Epithelial cell of prostate (primary cell): Measurements from ENCODE around the gene GON4L.
"Not testable (repeated sequence)": the region's sequence is repeated elsewhere in the genome, so short reads cannot be mapped to it uniquely, and the experiment has no call there.

Experiments used
- DNase-seq: peaks from one replicate; pipeline ENCODE4 v3.0.0-alpha.2; 2011; ENCODE audit warnings: low read depth, low spot score
- H3K27ac ChIP-seq: fragments of 450-650 bp; 2 replicates; pipeline ENCODE4 v1.5.1; 2017; ENCODE audit warnings: mild to moderate bottlenecking

The GON4L gene

DNA sequence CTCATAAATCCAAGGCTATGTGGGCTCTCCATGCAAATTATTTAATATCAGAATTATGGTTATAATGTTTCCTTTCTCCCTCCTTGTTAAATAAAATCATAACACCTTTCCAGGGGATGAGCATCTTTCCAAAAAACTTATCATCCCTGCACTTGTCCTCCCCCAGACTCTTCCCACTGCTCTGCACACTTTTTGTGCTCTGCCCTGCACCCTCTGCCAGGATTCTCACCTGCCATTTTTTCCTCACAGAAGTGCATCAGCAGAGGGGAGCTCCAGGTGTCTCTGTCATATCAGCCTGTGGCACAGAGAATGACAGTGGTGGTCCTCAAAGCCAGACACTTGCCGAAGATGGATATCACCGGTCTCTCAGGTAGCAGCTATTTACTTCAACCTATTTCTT lies 23.2 kb upstream of the GON4L start:
- H3K27ac ChIP-seq: no peak overlapping the region
- DNase-seq: no peak

DNA sequence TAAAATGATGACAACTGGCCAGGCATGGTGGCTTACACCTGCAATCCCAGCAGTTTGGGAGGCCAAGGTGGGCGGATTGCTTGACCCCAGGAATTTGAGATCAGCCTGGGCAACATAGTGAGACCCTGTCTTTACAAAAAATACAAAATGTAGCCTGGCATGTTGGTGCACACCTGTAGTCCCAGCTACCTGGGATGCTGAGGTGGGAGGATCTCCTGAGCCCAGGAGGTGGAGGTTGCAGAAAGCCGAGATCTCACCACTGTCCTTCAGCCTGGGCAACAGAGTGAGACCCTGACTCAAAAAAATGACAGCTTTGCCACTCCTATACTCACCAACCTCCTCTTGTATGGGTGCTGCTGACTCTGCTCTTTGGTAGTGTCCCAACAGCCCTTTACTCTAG lies 20.9 kb upstream of the GON4L start:
- H3K27ac ChIP-seq: no peak overlapping the region
- DNase-seq: no peak

DNA sequence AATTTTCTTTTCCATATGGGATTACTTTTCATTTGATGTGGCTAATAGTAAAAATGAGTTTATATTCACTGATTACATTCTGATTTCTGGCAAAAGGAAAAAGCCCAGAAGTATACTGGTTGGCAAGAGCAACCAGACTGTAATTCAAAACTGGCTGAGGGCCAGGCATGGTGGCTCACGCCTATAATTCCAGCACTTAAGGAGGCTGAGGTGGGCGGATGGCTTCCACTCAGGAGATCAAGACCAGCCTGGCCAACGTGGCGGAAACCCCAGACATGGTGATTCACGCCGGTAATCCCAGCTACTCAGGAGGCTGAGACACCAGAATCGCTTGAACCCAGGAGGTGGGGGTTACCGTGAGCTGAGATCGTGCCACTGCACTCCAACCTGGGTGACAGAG lies 16.8 kb upstream of the GON4L start:
- peak; percentile 48 for DNase-seq
- H3K27ac ChIP-seq: no peak overlapping the region

DNA sequence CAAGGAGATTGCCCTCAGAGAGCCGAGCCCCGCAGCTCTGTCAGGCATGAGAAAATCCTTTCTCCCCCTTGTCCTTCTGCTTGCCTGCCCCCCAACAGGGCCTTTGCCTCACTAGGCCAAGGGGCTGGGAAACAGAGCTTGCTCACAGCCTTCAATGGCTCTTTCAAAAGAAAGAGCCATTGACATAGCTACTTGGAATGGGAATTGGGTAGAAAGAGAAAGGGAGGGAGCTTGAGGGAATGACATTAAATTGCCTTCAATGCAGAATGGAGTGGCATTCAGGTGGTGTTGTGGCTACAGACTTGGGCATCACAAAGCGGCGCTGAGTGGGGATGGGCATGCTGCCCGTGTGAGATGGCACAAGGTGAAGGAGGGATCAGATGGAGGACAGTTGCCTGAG lies 15.5 kb upstream of the GON4L start:
- no peak overlapping the region for H3K27ac ChIP-seq
- DNase-seq: no peak

DNA sequence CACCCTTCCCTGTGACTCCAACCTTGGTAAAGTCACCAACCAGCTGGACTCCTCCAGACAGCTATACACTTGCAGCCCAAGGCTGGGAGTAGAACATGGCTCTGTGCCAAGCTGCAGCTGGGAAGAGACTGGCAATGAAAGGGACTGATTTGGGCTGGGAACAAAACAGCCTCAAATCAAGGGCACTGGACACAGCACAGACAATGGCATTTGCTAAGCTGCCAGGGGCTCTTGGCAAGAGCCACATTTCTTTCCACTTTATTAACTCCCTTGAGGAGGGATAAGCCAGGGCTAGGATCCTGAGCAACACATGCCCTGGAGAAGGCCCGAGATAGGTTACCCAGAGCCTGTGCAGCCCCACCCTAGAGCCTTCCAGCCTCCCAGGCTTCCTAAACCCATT lies 14.4 kb upstream of the GON4L start:
- no peak overlapping the region for H3K27ac ChIP-seq
- DNase-seq: no peak

DNA sequence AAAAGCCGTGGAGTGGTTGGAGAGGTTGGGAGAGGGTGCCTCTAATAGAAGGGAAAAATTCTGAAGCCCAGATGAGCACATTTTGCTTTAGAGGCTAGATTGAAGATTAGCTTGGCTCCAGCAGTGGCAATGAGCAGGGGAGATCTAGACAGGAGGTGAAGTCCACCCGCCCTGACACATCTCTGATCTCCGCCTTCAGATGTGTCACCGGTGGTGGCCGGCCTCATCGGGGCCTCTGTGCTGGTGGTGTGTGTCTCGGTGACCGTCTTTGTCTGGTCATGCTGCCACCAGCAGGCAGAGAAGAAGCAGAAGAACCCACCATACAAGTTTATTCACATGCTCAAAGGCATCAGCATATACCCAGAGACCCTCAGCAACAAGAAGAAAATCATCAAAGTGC lies 10.8 kb upstream of the GON4L start:
- DNase-seq: no peak
- H3K27ac ChIP-seq: no peak overlapping the region

DNA sequence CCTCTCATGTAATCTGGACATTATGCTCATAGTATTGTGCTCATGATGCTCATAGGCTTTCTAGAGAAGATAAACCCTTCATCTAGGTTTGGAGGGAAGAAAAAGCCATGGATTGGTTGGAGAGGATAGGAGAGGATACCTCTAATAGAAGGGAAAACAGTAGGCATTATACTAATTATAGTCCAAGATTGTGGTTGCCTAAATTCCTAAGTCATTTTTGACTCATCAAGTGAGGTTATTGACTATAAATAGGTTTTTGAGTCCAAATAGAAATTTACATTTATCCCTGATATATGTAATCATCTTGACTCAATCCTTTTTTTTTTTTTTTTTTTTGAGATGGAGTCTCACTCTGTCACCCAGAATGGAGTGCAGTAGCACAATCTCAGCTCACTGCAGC lies 7.4 kb upstream of the GON4L start:
- DNase-seq: no peak
- H3K27ac ChIP-seq: no peak overlapping the region

DNA sequence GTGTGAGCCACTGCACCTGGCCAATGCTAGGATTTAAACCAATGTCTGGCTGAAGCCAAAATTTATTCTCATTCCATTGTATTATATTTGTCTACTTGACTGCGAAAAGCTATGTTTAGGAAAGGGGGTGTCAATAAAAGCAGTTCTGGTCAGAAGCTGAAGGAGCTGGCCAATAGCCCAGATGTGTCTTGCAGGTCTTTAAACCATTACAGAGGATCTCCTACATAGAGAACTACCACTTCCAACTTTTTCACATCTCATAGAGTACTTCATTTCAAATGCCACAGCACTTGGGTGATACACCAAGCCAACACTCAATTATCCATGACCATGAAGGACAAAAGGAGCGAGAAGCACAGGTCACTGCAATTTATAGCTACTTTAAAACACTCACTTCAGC lies 4.9 kb upstream of the GON4L start:
- no peak overlapping the region for H3K27ac ChIP-seq
- no peak for DNase-seq

DNA sequence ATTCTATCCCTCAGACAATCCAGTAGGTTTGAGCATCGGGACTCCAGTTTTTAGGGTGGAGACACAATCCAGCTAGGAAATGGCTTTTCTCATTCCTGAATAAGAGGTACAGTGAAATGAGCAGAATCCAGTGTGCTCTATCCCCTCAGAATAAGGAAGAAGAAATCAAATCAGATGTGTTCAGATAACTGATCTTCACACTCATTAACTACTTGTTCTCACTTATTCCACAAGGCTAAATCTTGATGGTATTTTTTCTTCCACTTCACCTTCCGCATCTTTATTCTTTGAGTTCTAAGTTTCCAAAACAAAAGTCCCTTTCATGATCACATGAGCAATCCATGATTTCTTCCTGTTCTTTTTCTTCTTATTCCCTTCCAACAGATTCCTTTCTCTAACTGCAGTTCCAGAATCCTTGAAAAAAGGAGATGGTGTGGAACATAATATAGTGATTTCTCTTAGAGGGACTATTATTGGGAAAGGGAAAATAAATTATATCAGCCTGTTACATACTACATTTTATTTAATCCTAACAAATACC lies 4.0 kb upstream of the GON4L start:
- DNase-seq: no peak
- no peak overlapping the region for H3K27ac ChIP-seq

DNA sequence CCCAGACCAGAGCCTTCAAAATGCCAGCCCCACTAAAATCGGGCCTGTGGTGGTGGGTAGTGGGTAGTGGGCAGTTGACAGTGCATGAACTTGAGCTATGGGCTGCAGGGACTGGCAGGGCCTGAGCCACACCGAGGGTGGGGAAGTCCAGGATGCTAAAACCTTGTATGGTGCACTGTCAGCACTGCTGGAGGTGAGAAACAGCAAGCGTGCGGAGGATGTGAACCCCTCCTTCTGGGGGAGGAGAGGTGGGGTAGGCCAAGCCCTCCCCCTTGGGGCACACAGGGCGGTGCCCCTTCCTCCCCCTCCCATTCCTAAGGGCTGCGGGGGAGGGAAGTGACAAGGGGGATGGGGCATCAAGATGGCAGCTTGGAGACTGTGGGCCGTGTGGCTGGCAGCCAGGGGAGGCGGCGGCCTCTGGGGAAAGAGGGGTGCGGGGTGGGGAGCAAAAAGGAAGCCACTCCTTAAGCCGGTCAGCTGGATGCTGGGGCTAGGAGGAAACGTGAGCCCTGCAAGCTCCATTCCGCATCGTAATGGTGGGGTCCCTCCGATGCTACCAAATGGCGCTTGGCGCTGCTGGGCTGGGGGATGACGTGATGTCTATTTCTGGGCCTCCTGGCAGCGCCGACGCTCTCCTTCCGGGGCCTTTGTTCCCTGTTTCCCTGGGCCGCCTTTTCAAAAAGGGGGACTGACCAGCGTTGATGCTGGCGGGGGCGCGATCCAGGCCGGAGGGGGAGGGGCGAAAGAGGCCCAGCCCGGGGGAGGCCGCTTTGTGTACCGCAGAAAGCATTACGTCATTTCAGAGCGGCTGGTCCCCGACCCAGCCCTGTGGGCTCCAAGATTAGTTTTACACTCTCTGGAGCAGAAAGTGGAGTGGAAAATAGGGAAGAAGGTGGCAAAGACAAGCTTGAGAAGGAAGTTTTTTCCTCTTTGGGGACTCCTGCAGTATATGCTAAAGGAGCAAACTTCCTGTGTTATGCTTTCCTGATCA lies 3.2 kb upstream of the GON4L start:
- no peak for DNase-seq
- no peak overlapping the region for H3K27ac ChIP-seq

DNA sequence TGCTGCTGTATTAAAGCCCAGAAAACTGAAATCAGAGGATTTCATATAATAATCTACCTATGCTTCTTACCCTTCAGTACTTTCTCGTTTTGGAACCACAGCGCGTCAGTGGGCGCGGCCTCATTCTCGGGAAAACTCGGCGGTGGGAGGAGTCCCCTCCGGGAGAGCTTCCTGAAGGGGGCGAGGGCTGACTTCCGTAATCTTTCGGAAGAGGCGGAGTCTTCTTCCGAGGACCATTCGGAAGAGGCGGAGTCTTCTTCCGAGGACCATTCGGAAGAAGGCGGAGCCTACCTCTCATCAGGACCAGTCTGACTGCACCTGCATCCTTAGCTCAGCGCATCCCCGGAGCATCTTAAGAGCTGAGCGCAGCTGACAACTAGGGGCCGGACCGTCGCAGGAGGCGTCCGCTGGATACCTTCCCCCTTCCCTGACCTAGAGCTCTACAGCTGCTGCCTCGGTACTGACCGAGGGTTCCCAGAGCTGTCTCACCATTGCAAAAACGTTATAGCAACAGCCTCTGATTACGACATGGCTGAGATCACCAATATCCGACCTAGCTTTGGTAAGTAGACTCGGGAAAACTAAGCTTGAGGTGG lies 2.3 kb upstream of the GON4L start, which contains the start of gene SYT11:
Gene SYT11 (plus strand): TSS at position 334 of the 596 bp plus-strand sequence. CDS start 195 bp downstream, at position 529.
- peak; percentile 77 for DNase-seq
- peak within 1 kb of the TSS; percentile 53 for H3K27ac ChIP-seq

DNA sequence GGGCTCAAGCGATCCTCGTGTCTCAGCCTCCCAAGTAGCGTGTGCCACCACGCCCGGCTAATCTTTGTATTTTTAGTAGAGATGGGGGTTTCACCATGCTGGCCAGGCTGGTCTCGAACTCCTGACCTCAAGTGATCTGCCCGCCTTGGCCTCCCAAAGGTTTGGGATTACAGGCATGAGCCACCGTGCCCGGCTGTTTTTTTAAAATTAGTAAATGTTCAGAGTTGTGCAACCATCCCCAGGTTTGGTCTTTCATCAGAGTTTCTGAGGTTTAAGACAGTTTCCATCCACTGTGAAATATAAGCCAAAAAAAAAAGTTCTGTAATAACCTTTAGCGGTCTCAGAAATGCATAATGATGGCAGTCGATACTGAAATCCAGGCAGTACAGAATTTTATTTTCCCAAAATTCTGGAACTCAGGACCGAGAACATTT lies 1.8 kb upstream of the GON4L start:
- DNase-seq: no peak

DNA sequence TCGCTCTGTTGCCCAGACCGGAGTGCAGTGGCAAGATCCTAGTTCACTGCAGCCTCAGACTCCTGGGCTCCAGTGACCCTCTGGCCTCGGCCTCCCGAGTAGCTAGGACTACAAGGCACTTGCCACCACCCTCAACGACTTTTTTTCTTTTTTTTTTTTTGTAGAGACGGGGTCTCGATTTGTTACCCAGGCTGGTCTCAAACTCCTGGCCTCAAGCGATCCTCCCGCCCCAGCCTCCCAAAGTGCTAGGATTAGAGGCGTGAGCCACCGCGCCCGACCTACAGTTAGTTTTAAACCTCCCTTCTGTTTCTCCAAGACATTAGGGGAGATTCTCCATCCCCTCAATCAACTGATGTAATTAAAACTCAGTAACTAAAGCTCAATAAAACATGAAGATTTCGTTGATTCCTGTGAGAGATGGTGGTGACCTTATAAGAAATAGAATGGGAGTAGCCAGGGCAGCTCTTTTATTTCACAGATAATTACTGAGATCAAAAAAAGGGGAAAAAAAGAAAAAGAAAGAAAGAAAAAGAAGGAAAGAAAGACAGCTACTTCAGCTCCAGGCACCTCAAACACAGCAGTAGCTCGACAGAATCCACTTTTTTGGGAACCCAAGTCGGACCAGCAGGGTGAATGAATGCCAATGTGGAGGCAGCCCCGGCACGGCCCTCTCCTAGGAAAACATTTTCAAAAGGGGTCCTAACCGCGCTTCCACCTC lies 598 bp downstream of the GON4L start:
- peak overlapping the region; percentile 39 for H3K27ac ChIP-seq
- DNase-seq: no peak

More for the DNA sequence above, 1.8 kb upstream of the GON4L start:
- H3K27ac ChIP-seq: peak overlapping the region; percentile 53

DNA sequence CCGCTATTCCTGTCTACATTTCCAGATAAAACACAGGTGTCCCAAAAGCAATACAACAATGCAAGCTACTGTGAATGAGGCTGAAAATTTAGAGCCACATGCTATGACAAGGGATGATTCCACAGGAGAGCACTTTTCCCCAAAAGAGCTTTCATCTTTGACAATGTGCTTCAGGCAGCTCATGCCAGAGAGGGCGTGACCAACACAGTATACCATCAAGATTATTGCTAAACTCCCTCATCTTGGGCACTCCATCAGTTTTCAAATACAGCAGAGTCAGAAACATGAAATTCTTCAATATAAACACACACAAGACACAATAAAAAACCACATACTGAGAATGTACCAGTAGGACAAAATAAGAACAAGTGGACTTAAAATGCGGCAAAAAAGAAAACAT lies 6.7 kb downstream of the GON4L start:
- DNase-seq: no peak
- H3K27ac ChIP-seq: no peak overlapping the region

DNA sequence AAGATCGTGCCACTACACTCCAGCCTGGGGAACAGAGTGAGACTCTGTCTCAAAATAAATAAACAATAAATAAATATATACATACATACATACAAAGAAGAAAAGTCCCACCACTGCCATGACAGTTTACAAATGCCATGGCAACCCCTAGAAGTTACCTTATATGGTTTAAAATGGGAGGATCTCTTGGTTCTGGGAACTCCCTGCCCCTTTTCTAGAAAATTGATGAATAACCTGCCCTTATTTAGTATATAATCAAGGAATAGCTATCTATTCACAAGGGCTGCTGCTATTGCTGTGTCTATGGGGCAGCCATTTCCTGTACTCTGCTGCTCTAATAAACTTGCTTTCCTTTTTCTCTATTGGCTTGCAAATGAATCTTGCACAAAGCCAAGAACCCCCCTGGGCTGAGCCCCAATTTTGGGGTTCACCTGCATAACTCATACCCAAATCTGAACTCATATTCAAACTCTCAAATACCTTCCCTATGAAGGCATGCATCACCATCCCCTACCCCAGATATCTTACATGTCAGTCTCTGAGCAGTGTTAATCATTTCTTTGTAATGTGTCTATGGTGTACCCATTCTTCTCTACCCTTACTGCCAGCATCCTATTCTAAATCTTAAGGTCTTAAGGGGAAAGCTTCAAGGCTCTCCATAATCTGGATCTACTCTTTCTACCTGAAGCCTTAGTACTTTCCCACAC lies 9.0 kb downstream of the GON4L start:
- no peak for DNase-seq
- no peak overlapping the region for H3K27ac ChIP-seq

DNA sequence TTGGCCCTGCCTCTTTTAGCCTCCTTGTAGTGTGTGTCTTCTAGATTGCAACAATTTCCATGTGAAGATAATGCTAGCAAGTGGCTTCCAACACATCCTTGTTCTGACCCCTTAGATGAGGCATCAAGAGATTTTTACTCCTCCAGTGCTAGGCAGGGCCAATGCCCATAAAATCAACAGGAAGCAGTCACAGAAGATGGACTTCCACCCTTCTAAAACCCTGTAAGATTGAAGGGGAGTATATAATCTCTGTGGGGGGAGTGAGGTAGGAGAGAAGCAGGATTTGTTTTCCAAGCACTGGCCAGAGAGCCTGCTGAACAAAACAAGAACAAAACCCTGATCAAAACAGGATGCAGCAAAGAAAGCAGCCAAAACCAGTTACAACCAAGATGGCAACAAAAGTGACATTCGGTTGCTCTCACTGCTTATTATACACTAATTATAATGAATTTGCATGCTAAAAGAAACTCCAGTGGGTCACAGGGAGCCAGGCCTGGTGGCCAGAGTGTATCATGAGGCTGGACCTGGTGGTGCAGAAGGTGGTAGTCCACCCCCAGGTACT lies 12.1 kb downstream of the GON4L start:
- H3K27ac ChIP-seq: no peak overlapping the region
- no peak for DNase-seq

DNA sequence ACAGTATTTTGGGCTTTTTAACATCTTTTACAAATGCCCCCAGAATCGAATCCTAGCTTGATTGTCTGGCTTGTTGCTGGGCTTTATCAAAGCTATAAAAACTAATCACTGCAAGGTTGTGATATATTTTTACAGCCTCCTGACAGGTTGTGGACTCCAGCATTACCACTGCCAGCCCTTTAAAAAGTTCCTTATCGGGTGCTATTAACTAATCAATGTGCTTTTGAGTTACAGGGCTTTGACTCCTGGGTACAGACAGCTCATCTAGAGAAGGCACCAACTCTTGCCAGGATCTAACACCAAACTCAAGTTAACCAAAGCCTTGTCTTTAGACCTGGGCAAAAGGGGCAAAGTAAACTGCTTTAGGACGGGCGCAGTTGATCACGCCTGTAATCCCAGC lies 16.6 kb downstream of the GON4L start:
- no peak for DNase-seq
- H3K27ac ChIP-seq: no peak overlapping the region

DNA sequence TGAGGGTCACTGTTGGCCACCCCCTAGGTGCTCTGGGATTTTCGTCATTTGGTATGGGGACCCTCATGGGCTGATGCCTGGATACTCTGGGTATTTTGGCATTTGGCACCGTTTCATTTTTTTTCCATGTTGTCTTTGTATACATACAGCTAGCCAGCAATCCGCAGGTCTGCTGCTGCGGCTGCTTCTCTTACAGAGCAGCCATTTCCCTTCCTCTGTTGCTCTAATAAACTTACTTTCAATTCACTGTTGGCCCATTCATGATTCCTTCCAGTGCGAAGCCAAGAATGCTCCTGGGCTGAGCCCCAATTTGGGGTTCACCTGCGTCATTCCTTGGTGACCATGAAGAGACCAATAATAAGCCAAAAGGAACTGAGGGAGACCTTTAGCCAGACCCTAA lies 21.5 kb downstream of the GON4L start:
- no peak for DNase-seq
- H3K27ac ChIP-seq: no peak overlapping the region

DNA sequence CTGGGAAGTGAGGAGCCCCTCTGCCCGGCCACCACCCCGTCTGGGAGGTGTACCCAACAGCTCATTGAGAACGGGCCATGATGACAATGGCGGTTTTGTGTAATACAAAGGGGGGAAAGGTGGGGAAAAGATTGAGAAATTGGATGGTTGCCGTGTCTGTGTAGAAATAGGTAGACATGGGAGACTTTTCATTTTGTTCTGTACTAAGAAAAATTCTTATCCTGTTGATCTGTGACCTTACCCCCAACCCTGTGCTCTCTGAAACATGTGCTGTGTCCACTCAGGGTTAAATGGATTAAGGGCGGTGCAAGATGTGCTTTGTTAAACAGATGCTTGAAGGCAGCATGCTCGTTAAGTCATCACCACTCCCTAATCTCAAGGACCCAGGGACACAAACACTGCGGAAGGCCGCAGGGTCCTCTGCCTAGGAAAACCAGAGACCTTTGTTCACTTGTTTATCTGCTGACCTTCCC lies 22.1 kb downstream of the GON4L start:
- not testable (repeated sequence) for H3K27ac ChIP-seq

More for the DNA sequence above, 22.1 kb downstream of the GON4L start:
- DNase-seq: not testable (repeated sequence)
